HCT116 (cell line): Measurements from ENCODE around the gene UBASH3B. TPM values are rescaled to one million over a fixed set of nuclear protein-coding genes. Genes with fewer than 3 reads are reported as not detected.
A peak's percentile ranks its signal among the peaks of the same experiment; 100 is the strongest.

ENCODE experiments used
- ATAC-seq: fragments of 200-7000 bp; cut with Tn5 transposase; 2 replicates; pipeline ENCODE4 v1.9.1; 2020; ENCODE audit warnings: mild to moderate bottlenecking, moderate library complexity
- BruUV-seq: library from RNA; stranded (reverse); fragments of 400-500 nt; replicated peaks from 2 replicates; lab custom pipeline; 2021; lab: Mats Ljungman, UMichigan
- CTCF ChIA-PET: fragments of 300-600 bp; sonication (Branson Sonifier 250); formaldehyde crosslinking; loops from one replicate; lab custom pipeline; 2021; ENCODE audit warnings: antibody characterized with exemption; lab: Charles Lee
- POLR2A ChIA-PET: fragments of 300-600, 350-600 bp; sonication (Branson Sonifier 250); formaldehyde crosslinking; loops from one replicate; lab custom pipeline; 2021; ENCODE audit warnings: antibody characterized with exemption; lab: Charles Lee
- RAD21 ChIA-PET, 2 experiments: fragments of 300-600 bp; sonication (Branson Sonifier 250); formaldehyde crosslinking; loops; one replicate each; lab custom pipeline; 2023; ENCODE audit warnings: low total read pairs in 2 of 2; ENCODE audit not compliant: uncharacterized antibody in 2 of 2, unreplicated experiment in 2 of 2, low non-redundant PET in 1 of 2; lab: Charles Lee
- DNase-seq: peaks from one replicate; pipeline ENCODE4 v3.0.0-alpha.2; 2010; ENCODE audit warnings: low read depth, low spot score
- H2AFZ ChIP-seq: fragments of 200-600 bp; shearing (Covaris generic), sonication (generic); 2 replicates; pipeline ENCODE4 v1.6.1; 2017; ENCODE audit warnings: low read depth, mixed run types, mixed read lengths, antibody characterized with exemption, low read length; ENCODE audit not compliant: poor library complexity, severe bottlenecking
- H3K27ac ChIP-seq: 2 replicates; pipeline ENCODE4 v1.5.1; 2012; ENCODE audit warnings: low read depth, low read length
- H3K27me3 ChIP-seq: fragments of 200-600 bp; sonication (generic); 2 replicates; pipeline ENCODE4 v1.6.1; 2016; ENCODE audit warnings: mixed run types, low read length, mixed read lengths; ENCODE audit not compliant: insufficient read depth
- H3K36me3 ChIP-seq, 2 experiments: fragments of 200-500 bp in 1 of 2; fragments of 200-600 bp in 1 of 2; sonication (Bioruptor generic) in 1 of 2; sonication (generic) in 1 of 2; 2 replicates each; pipeline versions ENCODE4 v1.5.1 to v1.6.1; 2014 to 2016; ENCODE audit warnings: low read length in 2 of 2, inconsistent platforms in 1 of 2, mixed read lengths in 1 of 2, mixed run types in 1 of 2; ENCODE audit not compliant: insufficient read depth in 2 of 2, control insufficient read depth in 1 of 2
- H3K4me1 ChIP-seq, 2 experiments: fragments of 200-600 bp in 1 of 2; sonication (generic) in 1 of 2; 2 replicates each; pipeline versions ENCODE4 v1.5.1 to v1.6.1; 2012 to 2017; ENCODE audit warnings: low read length in 2 of 2, inconsistent platforms in 1 of 2, mild to moderate bottlenecking in 1 of 2, mixed read lengths in 1 of 2, mixed run types in 1 of 2, moderate library complexity in 1 of 2; ENCODE audit not compliant: insufficient read depth in 2 of 2, control insufficient read depth in 1 of 2
- H3K4me2 ChIP-seq: fragments of 200-600 bp; sonication (generic); 2 replicates; pipeline ENCODE4 v1.6.1; 2017; ENCODE audit warnings: mixed run types, low read length, mixed read lengths
- H3K4me3 ChIP-seq, 2 experiments: fragments of 200-600 bp in 1 of 2; sonication (generic) in 1 of 2; replicated peaks in 1 of 2; 2 replicates each; pipeline ENCODE4 v1.5.1; 2011 to 2016; ENCODE audit warnings: low read length in 2 of 2, control low read depth in 1 of 2, low read depth in 1 of 2, mild to moderate bottlenecking in 1 of 2, mixed read lengths in 1 of 2, mixed run types in 1 of 2
- H3K79me2 ChIP-seq: fragments of 200-600 bp; sonication (generic); 2 replicates; pipeline ENCODE4 v1.6.1; 2017; ENCODE audit warnings: mild to moderate bottlenecking, mixed run types, low read length, moderate library complexity, mixed read lengths; ENCODE audit not compliant: insufficient read depth
- H3K9ac ChIP-seq: fragments of 200-600 bp; sonication (generic); 2 replicates; pipeline ENCODE4 v1.6.1; 2016; ENCODE audit warnings: low read length, mixed read lengths
- H3K9me2 ChIP-seq: fragments of 200-600 bp; sonication (generic), shearing (Covaris generic); 2 replicates; pipeline ENCODE4 v1.6.1; 2017; ENCODE audit warnings: mixed run types, mild to moderate bottlenecking, moderate library complexity; ENCODE audit not compliant: insufficient read depth
- H3K9me3 ChIP-seq, 2 experiments: fragments of 200-500 bp in 1 of 2; fragments of 200-600 bp in 1 of 2; sonication (Bioruptor generic) in 1 of 2; sonication (generic) in 1 of 2; 2 replicates each; pipeline ENCODE4 v1.6.1; 2014 to 2017; ENCODE audit warnings: low read length in 2 of 2, mixed read lengths in 2 of 2, inconsistent platforms in 1 of 2, low read depth in 1 of 2, mild to moderate bottlenecking in 1 of 2, mixed run types in 1 of 2, moderate library complexity in 1 of 2; ENCODE audit not compliant: control insufficient read depth in 1 of 2, insufficient read depth in 1 of 2
- H4K20me1 ChIP-seq: fragments of 200-600 bp; sonication (generic), shearing (Covaris generic); 2 replicates; pipeline ENCODE4 v1.6.1; 2017; ENCODE audit warnings: mixed run types, mild to moderate bottlenecking, moderate library complexity; ENCODE audit not compliant: insufficient read depth
- EGR1 ChIP-seq: IDR thresholded peaks from 2 replicates; pipeline ENCODE4 v1.6.1; 2012; ENCODE audit warnings: low read depth
- EZH2 ChIP-seq: fragments of 200-600 bp; sonication (generic); IDR thresholded peaks from 2 replicates; pipeline ENCODE4 v1.6.1; 2017; ENCODE audit warnings: antibody characterized with exemption, mixed run types
- EZH2phosphoT487 ChIP-seq: fragments of 200-600 bp; IDR thresholded peaks from 2 replicates; pipeline ENCODE4 v1.6.1; 2018; ENCODE audit warnings: antibody characterized with exemption, borderline replicate concordance
- FOSL1 ChIP-seq: IDR thresholded peaks from 2 replicates; pipeline ENCODE4 v1.6.1; 2012; ENCODE audit warnings: low read depth
- POLR2A ChIP-seq: IDR thresholded peaks from 2 replicates; pipeline ENCODE4 v1.7.0; 2011; ENCODE audit warnings: borderline replicate concordance; ENCODE audit not compliant: insufficient read depth, insufficient read length; ENCODE audit errors: extremely low read depth
- POLR2AphosphoS5 ChIP-seq: IDR thresholded peaks from 2 replicates; pipeline ENCODE4 v1.6.1; 2011; ENCODE audit warnings: mild to moderate bottlenecking, low read depth, low read length, moderate library complexity
- RAD21 ChIP-seq: IDR thresholded peaks from 2 replicates; pipeline ENCODE4 v1.6.1; 2012; ENCODE audit warnings: low read depth, mild to moderate bottlenecking
- SRF ChIP-seq: IDR thresholded peaks from 2 replicates; pipeline ENCODE4 v1.6.1; 2012; ENCODE audit warnings: low read depth
- TCF7L2 ChIP-seq: IDR thresholded peaks from 2 replicates; pipeline ENCODE4 v1.7.0; 2011; ENCODE audit warnings: borderline replicate concordance, inconsistent platforms; ENCODE audit not compliant: insufficient read depth, insufficient read length; ENCODE audit errors: extremely low read depth
- ZBTB33 ChIP-seq: IDR thresholded peaks from 2 replicates; pipeline ENCODE4 v1.6.1; 2011; ENCODE audit warnings: mild to moderate bottlenecking, low read length, moderate library complexity; ENCODE audit not compliant: insufficient replicate concordance; ENCODE audit errors: extremely low read depth
- ZFX ChIP-seq: fragments of 450-650 bp; IDR thresholded peaks from 2 replicates; pipeline ENCODE4 v1.6.1; 2017
- ZNF274 ChIP-seq: fragments of 200-500 bp; sonication (Bioruptor generic); IDR thresholded peaks from 2 replicates; pipeline ENCODE4 v1.6.1; 2014; ENCODE audit warnings: mild to moderate bottlenecking, low read depth, low read length, inconsistent platforms
- intact Hi-C: fragments of 100-400 bp; cut with micrococcal nuclease; formaldehyde crosslinking; loops from 2 replicates; pipeline ENCODE4 v1.10.0; 2022
- total RNA-seq: library from RNA; stranded (reverse); gene quantifications from one replicate; pipeline ENCODE4 v1.2.1, GENCODE V29; 2021; ENCODE audit not compliant: unreplicated experiment

The UBASH3B gene
- total RNA-seq, 1 experiment from 2014 or later = 40.3 TPM

- H3K36me3 ChIP-seq = no peaks in the 10 kb centered on the region
- peaks cover 3 to 25% of the 10 kb centered on the region in 2 experiments for H3K4me1 ChIP-seq
- H4K20me1 ChIP-seq = no peaks in the 10 kb centered on the region
- peak overlapping the region; percentile 23; the same call in 1 of the 2 replicates for H3K4me2 ChIP-seq
- no TSS peak for BruUV-seq
- peak overlapping the region; percentile 3 for H2AFZ ChIP-seq
- RAD21 ChIA-PET = interaction anchor here in 1 of 2 experiments (1.3 to 1.4 kb wide), 2 partner anchors 31 to 149 kb away, joined by 3 to 7 read pairs; no protein-coding TSS in a partner anchor
- intact Hi-C loops = loop anchor here (5.0 kb wide), 1 partner anchor 390 kb away; no protein-coding TSS in a partner anchor
- POLR2A ChIA-PET = interaction anchor here (1.6 kb wide), 1 partner anchor 149 kb away, joined by 5 read pairs; no protein-coding TSS in a partner anchor
- no peak overlapping the region for H3K4me3 ChIP-seq
- ATAC-seq (no peak), DNase-seq (no peak)
- no peaks in the 10 kb centered on the region for H3K9me2 ChIP-seq
- H3K27me3 ChIP-seq = no peaks in the 10 kb centered on the region
- no peaks in the 10 kb centered on the region for H3K79me2 ChIP-seq
- H3K9me3 ChIP-seq = no peaks in the 10 kb centered on the region
- no peak for TF ChIP-seq EGR1
- no peak for TF ChIP-seq RAD21
- TF ChIP-seq EZH2phosphoT487 = no peak
- no peak for TF ChIP-seq FOSL1
- no peak for TF ChIP-seq EZH2
- no peak for TF ChIP-seq SRF
- no peak for TF ChIP-seq ZNF274
- no peak for TF ChIP-seq POLR2AphosphoS5
- TF ChIP-seq ZFX = no peak
- TF ChIP-seq ZBTB33 = no peak
- TF ChIP-seq POLR2A = no peak
- TF ChIP-seq TCF7L2 = no peak
- no peak overlapping the region for H3K27ac ChIP-seq
- CTCF ChIA-PET = interaction anchor here (1.5 to 3.5 kb wide), 6 partner anchors 123 to 231 kb away, joined by 3 to 31 read pairs (median 13); no protein-coding TSS in a partner anchor
- no peak overlapping the region for H3K9ac ChIP-seq
These were observed 23.2 kb upstream of the UBASH3B start for GRCh38 chr11:122632181-122632824.
